ENCODE measurements around the gene HIVEP2.

HIVEP2 gene

DNA sequence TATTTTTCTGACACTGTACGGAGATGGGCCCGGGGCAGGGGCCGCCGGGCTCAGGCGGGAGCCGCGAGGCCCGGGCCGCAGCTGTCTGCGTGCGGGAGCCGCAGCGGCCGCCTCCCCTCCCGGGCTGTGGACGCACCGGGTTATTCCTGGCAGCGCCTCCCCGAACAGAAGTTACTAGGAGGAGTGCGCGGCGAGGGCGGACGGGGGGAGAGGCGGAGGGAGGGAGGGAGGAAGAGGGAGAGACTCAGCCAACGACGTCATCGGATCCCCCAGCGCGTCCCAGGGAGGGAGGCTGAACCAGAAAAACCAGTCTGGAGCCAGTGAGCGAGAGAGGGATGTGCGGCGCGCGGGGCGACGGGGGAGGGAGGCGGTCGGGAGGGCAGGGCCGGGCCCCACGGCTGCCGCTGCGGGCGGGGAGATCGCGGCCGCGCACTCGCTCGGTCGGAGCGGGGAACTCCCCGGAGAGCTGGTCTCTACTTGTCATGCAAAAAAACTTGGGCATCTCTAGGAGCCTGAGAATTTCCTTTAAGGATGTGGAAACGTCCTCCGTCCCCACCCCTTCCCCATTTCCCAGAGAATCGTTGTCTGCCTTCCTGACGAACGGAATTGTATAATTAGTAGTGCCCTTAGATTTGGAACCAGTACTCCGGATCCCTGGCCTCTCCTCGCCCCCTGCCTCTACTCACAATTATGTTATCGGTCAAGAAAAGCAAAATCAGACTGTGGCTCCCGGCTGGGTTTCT is 1.4 kb upstream of the HIVEP2 start:
- peak; percentile 83 to 85 for DNase-seq (ENCODE audit: low read depth in 2 of 2)

DNA sequence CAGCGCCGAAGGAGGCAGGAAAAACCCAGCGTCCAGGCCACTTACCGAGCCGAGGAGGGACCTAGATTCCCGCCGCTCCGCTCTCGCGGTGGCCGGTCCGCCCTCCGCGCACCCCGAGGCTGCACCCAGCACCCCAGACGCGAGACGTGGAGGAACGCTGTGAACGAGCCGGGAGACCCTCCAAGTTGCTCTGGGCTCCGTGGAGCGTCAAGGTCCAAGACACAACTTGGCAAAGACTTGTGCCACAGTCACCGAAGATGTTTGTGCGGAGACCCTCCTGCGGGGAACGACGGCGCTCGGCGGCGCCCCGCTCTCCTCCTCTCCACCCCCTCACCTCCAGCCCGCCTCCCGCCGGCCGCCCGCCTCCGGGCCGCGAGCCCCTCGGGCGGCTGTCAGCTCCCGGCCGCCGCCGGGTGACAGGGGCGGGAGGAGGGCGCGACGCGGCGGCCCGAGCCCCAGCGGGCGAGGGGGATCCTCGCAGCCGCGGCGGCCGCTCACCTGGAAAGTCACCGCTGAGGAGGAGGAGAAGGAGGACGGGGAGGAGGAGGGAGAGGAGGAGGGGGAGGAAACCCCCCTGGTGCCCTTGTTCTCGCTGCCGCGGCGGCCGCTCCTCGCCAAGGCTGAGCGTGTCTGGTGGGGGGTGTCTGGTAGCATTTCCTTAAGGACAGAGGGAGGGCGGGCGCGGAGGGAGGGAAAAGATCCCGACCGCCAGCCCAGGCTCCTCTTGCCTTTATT is 637 bp upstream of the HIVEP2 start:
- peak; percentile 29 to 30 for DNase-seq (ENCODE audit: low read depth in 2 of 2)

DNA sequence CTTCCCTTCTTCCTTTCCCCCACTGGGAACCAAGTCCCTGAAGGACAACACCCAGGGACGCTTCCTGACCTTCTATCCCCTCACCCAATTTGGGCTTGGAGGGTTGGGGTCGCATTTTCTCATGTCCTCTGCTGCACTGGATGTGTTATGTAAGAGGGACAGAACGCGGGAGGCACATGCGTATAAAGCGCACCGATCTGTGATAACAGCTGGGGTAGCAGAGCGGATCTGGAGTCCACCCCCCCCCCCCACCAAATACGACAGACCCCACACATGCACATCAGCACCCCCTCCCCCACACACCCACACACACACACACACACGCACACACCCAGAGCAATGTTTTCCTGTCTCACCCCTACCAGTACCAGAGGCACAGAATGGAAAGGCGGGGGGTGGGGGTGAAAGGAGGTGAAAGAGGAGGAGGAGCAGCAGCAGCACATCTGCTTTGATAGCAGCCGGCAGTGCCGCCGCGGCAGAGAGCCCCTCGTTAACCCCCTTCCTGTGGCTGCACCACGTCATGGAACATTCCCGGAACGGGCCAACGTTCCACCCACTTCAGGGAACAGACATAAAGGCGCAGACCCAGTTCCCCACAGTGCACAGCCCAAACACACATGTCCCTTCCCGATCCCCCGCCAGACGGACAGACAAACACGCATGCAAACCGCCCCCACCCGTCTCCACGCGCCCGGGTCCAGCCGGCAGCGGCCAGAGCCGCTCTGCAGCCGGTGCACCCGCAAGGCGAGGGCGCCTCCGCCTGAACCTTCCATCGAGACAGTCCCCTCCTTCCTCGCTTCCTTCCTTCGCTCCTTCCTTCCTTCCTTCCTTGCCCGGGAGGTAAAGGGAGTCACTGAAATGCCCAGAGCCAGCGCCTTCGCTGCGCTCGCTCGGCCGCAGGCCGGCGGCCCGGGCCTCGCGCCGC is 590 bp downstream of the HIVEP2 start:
- DNase-seq (ENCODE audit: low read depth in 2 of 2) = peak; percentile 88 to 89

DNA sequence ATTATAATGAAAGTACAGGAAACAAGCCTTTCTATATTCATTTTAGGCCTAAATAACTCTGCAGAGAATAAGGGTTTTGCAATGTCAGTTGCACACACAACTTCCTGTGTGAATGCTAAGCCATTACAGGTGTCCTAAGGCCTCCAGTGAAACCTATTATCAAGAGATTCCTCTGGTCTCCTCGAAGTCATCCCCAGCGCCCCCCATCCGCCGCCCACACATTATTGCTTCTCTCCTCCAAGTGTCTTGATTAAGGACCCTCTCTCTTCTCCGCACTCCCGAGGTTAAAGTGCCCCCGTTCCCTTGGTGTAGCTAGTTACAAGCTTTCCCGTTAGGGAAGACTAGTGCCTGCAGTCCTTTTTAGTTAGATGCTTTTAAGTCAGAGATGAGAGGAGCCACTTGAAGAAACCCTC is 1.3 kb downstream of the HIVEP2 start:
- DNase-seq (ENCODE audit: low read depth in 2 of 2) = peak; percentile 8 to 32

DNA sequence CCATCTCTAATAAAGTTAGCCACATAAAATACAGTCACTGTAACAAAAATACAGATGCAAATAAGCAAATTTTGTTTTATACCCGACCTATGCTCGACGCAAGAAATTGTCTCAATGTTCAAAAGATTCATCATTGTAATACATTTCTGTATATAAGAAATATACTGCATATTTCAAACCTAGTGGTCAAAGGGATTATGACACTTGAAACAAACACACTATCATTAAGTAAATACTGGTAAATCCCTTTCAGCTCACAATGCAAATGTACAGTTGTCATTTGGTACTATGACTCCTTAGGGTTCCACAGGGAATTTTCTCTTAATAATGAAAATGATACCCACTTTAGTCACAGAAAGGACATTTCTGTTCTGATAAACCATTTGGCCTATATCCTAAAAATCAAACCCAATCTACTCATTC is 2.2 kb downstream of the HIVEP2 start:
- DNase-seq (ENCODE audit: low read depth in 2 of 2) = no peak

DNA sequence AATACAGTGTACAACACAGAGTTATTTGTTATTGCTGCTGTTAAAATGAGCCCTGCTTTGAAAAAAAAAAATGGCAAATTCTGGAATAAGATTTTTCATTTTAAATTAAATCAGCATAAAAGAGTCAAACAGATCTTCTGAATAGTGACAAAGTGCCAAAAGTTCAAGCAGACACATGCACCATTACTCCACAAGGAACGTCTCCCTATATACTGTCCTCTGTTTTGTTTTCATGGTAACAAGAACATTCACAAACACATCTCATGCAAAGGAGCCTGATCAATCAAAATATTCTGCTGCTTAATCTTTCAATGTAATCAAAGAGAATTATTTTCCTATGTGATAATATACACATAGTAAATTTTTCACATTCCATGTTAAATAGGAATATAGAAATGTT is 2.7 kb downstream of the HIVEP2 start:
- DNase-seq (ENCODE audit: low read depth in 2 of 2) = no peak

DNA sequence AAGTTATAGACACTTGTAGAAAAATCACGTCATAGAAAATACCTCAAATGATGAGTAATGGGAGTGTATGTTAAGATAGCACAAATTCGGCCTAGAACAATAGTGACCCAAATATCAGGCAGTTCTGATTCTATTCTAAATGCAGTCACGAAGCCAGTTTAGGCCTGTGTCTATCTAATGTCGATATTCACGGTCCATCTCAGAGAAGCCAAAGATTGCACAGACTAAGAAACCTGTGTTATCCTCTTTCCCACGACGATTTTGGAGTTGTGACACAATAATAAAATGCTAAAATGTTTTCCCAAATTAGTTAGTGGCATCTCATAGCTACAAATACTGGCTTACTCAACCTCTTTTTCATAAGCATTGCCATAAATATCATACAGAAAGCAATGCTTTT is 4.0 kb downstream of the HIVEP2 start:
- no peak for DNase-seq (ENCODE audit: low read depth in 2 of 2)

DNA sequence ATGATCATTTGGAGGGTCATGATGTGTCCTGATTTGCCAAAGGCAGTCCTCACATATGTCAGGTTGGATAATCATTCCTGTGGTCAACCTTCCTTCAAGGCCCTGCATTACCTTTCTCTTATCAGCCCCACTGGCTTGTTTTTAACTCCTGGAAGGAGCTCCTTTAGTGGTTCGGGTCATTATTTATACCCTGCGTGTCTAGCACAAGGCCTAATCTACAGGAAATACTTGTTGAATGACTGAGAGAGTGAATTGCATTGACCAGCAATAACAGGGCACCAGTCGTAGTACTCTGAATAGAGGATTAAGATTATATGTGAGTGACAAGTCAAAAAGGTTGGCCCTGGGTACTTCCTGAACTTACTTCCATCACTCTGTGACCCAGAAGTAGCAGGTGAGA is 4.5 kb downstream of the HIVEP2 start:
- no peak for DNase-seq (ENCODE audit: low read depth in 2 of 2)

DNA sequence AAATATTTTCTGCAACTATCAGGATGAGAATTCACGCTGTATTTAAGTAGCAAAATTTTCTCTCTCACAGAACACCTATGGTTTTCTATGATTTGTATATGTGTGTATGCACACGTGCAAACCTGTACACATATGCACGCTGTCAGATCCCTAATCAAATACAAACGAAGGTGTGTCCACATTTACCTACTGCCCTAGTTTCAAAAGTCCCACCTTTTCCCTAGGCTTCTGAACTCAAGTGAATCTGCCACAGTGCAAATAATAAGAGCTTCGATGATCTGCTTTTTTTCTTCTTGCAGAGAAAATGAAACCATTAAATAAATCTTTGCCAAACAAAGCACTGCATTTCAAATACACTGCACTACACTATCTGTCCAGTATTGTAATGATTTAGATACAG is 6.5 kb downstream of the HIVEP2 start:
- no peak for DNase-seq (ENCODE audit: low read depth in 2 of 2)

DNA sequence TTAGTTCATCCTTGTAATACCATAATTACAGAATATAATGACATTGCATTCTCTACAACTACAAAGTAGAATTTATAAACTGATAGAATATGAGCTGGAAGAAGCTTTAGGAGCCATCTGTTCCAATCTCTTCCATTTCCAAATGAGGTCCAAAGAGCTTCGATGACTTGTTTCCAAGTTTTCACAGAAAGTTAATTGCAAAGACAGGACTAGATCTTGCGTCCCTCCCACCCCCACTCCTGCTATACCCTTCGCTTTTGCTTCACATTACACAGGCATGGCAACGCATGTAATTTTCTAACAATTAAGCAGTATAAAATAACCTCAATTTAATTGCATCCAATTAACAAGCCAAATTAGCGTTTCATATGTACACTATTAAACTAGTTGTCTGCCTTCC is 7.0 kb downstream of the HIVEP2 start:
- DNase-seq (ENCODE audit: low read depth in 2 of 2) = no peak

DNA sequence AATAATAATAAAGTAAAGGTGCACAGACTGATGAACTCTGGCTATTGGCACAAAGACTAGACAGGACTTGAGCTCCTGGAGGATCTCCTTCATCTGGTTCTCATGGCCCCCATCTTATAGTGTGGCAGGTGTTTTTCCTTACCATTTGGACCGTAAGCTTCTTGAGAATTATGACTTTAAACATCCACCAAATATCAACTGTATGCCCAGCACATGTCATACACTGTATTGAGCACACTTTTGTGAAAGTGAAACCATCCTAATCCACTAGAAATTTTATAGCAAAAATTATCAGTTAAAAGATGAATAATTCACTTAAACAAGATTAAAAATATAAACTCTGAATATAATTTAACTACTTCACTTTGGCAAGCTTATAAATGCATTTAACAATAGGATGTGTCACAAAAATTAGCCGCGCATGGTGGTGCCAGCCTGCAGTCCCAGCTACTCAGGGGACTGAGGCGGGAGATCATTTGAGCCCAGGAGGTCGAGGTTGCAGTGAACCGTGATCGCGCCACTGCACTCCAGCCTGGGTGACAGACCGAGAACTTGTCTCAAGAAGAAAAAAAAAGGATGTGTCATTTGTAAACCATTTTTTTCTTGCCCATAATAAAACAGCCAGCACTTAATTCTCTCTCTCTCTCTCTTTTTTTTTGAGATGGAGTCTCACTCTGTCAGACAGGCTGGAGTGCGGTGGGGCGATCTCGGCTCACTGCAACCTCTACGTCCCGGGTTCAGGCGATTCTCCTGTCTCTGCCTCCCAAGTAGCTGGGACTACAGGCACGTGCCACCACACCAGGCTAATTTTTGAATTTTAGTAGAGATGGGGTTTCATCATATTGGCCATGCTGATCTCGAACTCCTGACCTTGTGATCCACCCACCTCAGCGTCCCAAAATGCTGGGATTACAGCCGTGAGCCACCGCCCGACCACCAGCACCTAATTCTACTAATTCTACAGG is 9.1 kb downstream of the HIVEP2 start:
- DNase-seq (ENCODE audit: low read depth in 2 of 2) = no peak

DNA sequence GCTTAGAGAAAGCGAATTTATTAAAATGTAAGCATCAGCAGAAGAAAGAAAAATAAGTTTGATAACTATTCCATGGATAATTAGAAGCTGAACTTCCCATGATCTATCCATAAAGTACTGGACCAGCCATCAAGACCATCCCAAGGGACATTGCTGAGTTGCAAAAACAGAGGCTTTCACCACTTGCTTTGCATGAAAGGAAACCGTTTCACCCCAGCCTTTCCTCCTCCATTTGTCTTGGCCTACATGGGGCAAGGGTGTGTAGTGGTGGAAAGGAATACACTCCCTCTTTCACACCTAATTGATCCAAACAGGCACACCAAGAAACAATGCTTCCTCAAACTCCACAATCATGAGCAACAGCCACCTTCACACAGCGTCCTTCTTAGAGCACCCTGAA is 10.4 kb downstream of the HIVEP2 start:
- DNase-seq (ENCODE audit: low read depth in 2 of 2) = no peak

DNA sequence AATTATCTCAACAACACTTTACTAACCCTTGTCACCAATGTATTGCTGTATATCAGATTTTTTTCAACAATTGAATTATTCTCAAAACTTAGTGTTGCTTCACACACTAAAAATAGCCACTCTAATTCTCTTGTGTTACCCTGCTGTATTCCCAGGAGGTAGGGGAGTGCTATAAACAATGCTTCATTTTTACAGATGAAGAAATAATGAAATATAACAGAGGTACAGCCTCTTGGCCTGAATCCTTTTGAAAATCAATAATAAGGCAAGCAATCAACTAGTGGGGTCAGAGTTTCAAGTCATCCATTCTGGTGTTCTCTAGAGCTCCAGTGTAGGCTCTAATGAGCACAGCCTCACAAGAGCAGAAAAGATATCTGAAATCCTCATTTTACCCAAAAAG is 10.9 kb downstream of the HIVEP2 start:
- no peak for DNase-seq (ENCODE audit: low read depth in 2 of 2)

DNA sequence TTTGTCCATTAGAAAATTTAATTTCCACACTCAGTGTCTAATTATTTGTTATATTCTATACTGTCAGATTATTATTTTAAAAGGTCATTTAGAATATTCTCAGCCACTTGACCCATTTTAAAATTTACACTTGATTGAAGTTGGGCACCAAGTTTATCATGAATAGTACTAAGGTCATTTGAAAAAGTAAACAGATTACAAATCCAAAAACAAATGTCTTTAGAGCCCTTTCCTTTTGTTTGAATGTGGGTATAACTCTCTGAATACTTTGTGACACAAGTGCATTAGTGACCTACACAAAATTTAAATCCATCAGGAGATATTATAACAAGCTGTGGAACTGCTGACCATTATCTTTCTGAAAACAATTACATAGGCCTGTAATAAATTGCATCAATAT is 11.3 kb downstream of the HIVEP2 start:
- DNase-seq (ENCODE audit: low read depth in 2 of 2) = no peak

DNA sequence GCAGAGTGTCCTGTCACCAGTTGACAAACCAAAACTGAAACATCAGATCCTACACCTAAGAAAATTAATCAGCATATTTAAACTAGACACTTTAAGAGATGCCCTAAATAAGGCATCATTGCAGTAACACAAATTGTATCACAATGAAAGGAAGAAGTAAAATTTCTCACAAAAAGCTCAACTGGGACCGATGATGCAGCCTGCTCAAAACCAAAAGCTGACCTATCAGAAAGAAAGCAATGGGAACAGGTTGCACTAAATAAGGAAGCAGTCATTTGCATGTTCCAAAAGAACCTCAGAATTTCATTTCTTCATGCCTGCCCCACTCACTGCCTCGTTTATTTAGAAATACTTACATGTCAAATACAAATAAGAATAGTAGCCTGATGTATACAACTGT is 12.1 kb downstream of the HIVEP2 start:
- DNase-seq (ENCODE audit: low read depth in 2 of 2) = no peak

DNA sequence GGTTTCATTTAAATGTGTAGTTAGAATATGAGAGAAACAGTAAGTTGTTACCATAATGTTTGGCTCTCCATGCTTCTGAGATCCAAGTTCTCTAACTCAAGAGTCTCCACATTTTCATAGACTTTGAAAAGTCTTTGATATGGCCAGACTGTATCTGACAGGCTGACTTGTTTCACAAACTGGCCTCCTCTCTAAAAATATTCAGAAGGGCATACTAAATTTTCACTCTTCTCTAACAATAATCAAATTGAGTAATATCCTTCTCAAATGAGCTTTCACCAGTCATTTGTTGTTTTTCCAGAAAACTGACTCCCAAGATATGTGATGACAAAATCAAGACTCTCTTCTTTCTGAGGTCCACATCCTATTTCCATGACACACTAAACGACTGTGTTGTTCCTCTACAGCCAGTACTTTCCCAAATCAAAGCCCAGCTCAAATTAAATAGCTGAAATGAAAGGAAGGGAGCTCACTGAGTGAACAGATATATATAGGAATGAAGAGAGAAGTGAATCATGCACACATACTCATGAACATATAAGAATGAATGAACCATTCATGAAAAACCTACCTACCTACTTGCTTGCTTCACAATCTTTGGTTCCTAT is 15.1 kb downstream of the HIVEP2 start:
- DNase-seq (ENCODE audit: low read depth in 2 of 2) = no peak

DNA sequence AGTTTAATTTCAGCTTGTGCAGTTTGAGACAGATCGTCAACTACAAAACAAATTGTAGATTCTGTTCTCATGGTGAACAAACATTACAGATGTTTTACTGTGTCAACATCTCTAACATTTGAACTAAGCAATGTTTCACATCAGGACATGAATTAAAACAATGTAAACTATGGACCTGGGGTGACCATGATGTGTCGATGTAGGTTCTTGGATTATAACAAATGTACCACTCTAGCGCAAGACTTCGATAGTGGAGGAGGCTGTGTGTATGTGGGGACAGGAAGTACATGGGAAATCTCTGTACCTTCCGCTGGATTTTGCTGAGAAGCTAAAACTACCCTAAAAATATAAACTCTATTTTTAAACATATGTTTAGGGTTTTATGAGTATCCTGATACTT is 17.1 kb downstream of the HIVEP2 start:
- no peak for DNase-seq (ENCODE audit: low read depth in 2 of 2)

DNA sequence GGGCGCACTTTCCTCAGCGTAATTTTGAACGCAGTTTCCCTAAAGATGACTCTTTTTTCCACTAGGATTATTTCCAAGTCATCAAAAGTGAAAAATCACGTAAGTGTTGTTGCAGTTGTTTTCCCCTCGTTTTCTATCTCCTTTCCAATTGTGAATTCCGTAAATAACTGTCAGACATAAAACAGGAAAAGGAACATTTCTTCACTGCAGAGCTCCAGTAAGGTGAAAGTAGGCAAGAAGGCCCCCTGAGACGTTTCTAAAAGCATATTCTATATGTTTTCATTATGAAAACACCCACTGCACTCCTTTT is 17.8 kb downstream of the HIVEP2 start:
- DNase-seq (ENCODE audit: low read depth in 2 of 2) = no peak

DNA sequence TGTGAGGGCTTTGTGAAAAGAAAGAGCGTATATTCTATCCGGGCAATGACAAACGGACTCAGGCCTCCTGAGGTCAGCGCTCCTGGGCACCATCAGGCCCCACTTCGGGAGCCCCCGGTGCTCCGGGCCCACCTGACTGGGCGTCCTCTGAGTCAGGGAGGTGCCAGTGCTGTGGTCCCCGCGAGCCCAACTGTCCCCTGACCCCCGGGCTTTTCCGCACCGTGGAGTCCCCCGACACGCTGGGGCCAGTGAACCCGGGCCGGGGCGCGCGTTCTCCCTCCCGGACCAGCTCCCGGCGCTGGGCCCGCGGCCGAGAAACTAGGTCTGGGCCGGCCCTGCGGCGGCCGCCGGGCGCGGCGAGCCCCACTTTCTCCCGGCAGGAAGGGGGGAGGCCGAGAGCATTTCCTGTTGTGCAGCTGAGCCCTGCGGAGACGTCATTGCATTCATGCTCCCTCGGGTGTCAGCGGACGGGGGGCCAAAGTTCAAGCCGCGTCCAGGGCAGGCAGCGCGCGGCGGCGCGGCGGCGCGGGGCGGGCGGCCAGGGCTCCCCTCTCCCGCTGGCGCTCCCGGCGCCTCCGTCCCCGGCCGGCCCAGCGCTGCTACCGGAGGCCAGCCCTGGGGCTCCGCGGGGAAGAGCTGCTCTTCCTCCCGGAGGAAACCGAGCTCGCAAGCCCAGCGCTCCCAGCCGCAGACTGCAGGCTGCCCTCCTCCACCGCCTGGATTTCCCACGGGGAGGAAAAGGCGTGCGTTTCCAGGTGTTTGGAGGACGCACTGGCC is 18.3 kb downstream of the HIVEP2 start:
- peak; percentile 56 to 60 for DNase-seq (ENCODE audit: low read depth in 2 of 2)

DNA sequence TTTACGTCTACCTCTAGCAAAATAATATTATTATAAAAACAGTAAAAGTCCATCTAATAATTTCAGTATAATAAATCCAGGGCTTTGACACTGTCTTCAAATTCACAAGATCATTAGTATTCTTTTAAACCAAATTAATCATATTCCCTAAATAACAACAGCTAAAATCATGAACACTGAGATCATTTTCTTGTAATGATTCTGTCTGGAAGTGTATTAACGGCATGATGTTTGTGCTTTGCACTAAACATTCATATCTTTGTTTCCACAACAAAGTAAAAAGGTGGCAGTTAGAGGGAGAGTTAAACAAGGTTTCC is 18.8 kb downstream of the HIVEP2 start:
- no peak for DNase-seq (ENCODE audit: low read depth in 2 of 2)

Data from stimulated activated CD8-positive, alpha-beta memory T cell treated with anti-CD3 and anti-CD28 coated beads, Interleukin-2, amount 100 ng/mL, for 48 hours (primary cell).